GM23338 (cell line): ENCODE results near the gene INPPL1. TPM values are rescaled to one million over a fixed set of nuclear protein-coding genes. Genes with fewer than 3 reads are reported as not detected.

Source experiments
- ATAC-seq: fragments of 200-7000 bp; cut with Tn5 transposase; 3 replicates; pipeline ENCODE4 v1.9.1; 2020
- DNase-seq: peaks from one replicate; pipeline ENCODE4 v3.0.0-alpha.2; 2015; ENCODE audit warnings: low spot score
- H2AFZ ChIP-seq: fragments of 200-600 bp; sonication (generic); 2 replicates; pipeline ENCODE4 v1.8.0; 2016; ENCODE audit warnings: antibody characterized with exemption, mild to moderate bottlenecking, moderate library complexity
- H3F3A ChIP-seq: fragments of 200-600 bp; sonication (generic); replicated peaks from 2 replicates; pipeline ENCODE4 v1.8.0; 2017; ENCODE audit warnings: antibody characterized with exemption, mixed run types, low read depth
- H3K27ac ChIP-seq: fragments of 200-600 bp; sonication (generic); 2 replicates; pipeline ENCODE4 v1.6.1; 2016; ENCODE audit warnings: low read depth
- H3K27me3 ChIP-seq: fragments of 200-600 bp; sonication (generic); 2 replicates; pipeline ENCODE4 v1.8.0; 2016; ENCODE audit warnings: mild to moderate bottlenecking, mixed run types, moderate library complexity; ENCODE audit not compliant: insufficient read depth
- H3K36me3 ChIP-seq: fragments of 200-600 bp; sonication (generic); 2 replicates; pipeline ENCODE4 v1.8.0; 2016; ENCODE audit warnings: mild to moderate bottlenecking; ENCODE audit not compliant: insufficient read depth
- H3K4me1 ChIP-seq: fragments of 200-600 bp; sonication (generic); 2 replicates; pipeline ENCODE4 v1.8.0; 2016; ENCODE audit warnings: mild to moderate bottlenecking, moderate library complexity; ENCODE audit not compliant: insufficient read depth
- H3K4me2 ChIP-seq: fragments of 200-600 bp; sonication (generic); 2 replicates; pipeline ENCODE4 v1.7.1; 2017; ENCODE audit warnings: mixed run types
- H3K4me3 ChIP-seq: fragments of 200-600 bp; sonication (generic); 2 replicates; pipeline ENCODE4 v1.6.1; 2016; ENCODE audit warnings: mixed run types
- H3K79me2 ChIP-seq: fragments of 200-600 bp; sonication (generic); replicated peaks from 2 replicates; pipeline ENCODE4 v1.8.0; 2017; ENCODE audit warnings: mild to moderate bottlenecking; ENCODE audit not compliant: insufficient read depth
- H3K9me2 ChIP-seq: fragments of 200-600 bp; sonication (generic); 2 replicates; pipeline ENCODE4 v1.8.0; 2017; ENCODE audit not compliant: insufficient read depth
- H4K20me1 ChIP-seq: fragments of 200-600 bp; sonication (generic); replicated peaks from 2 replicates; pipeline ENCODE4 v1.8.0; 2017; ENCODE audit warnings: mild to moderate bottlenecking; ENCODE audit not compliant: insufficient read depth
- H3K27ac Mint-ChIP-seq: 2 replicates; pipeline ENCODE4 v1.8.0; 2020; ENCODE audit warnings: inconsistent platforms, mild to moderate bottlenecking, moderate library complexity, mixed read lengths
- H3K27me3 Mint-ChIP-seq: 3 replicates; pipeline ENCODE4 v1.8.0; 2022; ENCODE audit warnings: low read depth, mild to moderate bottlenecking, moderate library complexity, mixed read lengths, inconsistent platforms; ENCODE audit not compliant: insufficient read depth, poor library complexity
- H3K36me3 Mint-ChIP-seq: 3 replicates; pipeline ENCODE4 v1.8.0; 2021; ENCODE audit warnings: low read depth, mild to moderate bottlenecking, inconsistent platforms, moderate library complexity, mixed read lengths
- H3K4me1 Mint-ChIP-seq: 3 replicates; pipeline ENCODE4 v1.8.0; 2020; ENCODE audit warnings: mild to moderate bottlenecking, inconsistent platforms, mixed read lengths
- H3K4me3 Mint-ChIP-seq: 3 replicates; pipeline ENCODE4 v1.8.0; 2021; ENCODE audit warnings: moderate library complexity, mild to moderate bottlenecking, inconsistent platforms, mixed read lengths
- H3K9me3 Mint-ChIP-seq: 3 replicates; pipeline ENCODE4 v1.8.0; 2020; ENCODE audit warnings: moderate library complexity, mild to moderate bottlenecking, inconsistent platforms, mixed read lengths
- CTCF ChIP-seq, 2 experiments: fragments of 200-600 bp in 1 of 2; sonication (generic) in 1 of 2; conservative IDR thresholded peaks; 2 replicates each; pipeline versions ENCODE4 v1.5.1 to v1.6.1; 2016 to 2017; ENCODE audit warnings: antibody characterized with exemption in 2 of 2, low read depth in 2 of 2, mild to moderate bottlenecking in 2 of 2, moderate library complexity in 1 of 2
- EZH2 ChIP-seq: fragments of 200-600 bp; sonication (generic); IDR thresholded peaks from one replicate; pipeline ENCODE4 v1.8.0; 2017; ENCODE audit warnings: antibody characterized with exemption, mild to moderate bottlenecking, low read depth; ENCODE audit not compliant: unreplicated experiment
- JUNB ChIP-seq: IDR thresholded peaks from one replicate; pipeline ENCODE4 v1.6.1; 2016; ENCODE audit warnings: antibody characterized with exemption; ENCODE audit not compliant: unreplicated experiment
- NANOG ChIP-seq: IDR thresholded peaks from 2 replicates; pipeline ENCODE4 v1.6.1; 2016; ENCODE audit warnings: antibody characterized with exemption, borderline replicate concordance
- ZNF114 ChIP-seq: fragments of 250-450 bp; sonication (Bioruptor Pico); IDR thresholded peaks from 2 replicates; pipeline ENCODE4 v1.5.0; 2020; ENCODE audit warnings: mild to moderate bottlenecking, moderate library complexity
- ZNF462 ChIP-seq: fragments of 250-450 bp; sonication (Bioruptor Pico); IDR thresholded peaks from 2 replicates; pipeline ENCODE4 v1.5.0; 2020; ENCODE audit warnings: mild to moderate bottlenecking, moderate library complexity
- polyA plus RNA-seq: library from polyadenylated mRNA; unstranded; fragments of >200 nt; fragmentation: Nextera tagmentation; extraction: Ambion mirVana; gene quantifications from 2 replicates; pipeline ENCODE4 v1.2.1, GENCODE V29; 2016
- total RNA-seq: library from RNA; depleted of rRNA; stranded (reverse); fragments of >200 nt; shearing (Covaris generic); gene quantifications from 2 replicates; pipeline ENCODE4 v1.2.3, GENCODE V29; 2014
- TF ChIP-seq, protein P1 (sequence below): IDR thresholded peaks from 2 replicates; pipeline ENCODE4 v1.6.1; 2016; ENCODE audit warnings: antibody characterized with exemption
- TF ChIP-seq, protein P2 (sequence below): IDR thresholded peaks from one replicate; pipeline ENCODE4 v1.6.1; 2018; ENCODE audit warnings: antibody characterized with exemption; ENCODE audit not compliant: unreplicated experiment

The INPPL1 gene
- total and polyA plus RNA-seq, 2 experiments from 2014 or later = 21.5 to 54.7 TPM

- TF ChIP-seq, protein P1, sequence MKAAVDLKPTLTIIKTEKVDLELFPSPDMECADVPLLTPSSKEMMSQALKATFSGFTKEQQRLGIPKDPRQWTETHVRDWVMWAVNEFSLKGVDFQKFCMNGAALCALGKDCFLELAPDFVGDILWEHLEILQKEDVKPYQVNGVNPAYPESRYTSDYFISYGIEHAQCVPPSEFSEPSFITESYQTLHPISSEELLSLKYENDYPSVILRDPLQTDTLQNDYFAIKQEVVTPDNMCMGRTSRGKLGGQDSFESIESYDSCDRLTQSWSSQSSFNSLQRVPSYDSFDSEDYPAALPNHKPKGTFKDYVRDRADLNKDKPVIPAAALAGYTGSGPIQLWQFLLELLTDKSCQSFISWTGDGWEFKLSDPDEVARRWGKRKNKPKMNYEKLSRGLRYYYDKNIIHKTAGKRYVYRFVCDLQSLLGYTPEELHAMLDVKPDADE = no peak
- TF ChIP-seq JUNB = no peak
- TF ChIP-seq CTCF (conservative IDR thresholded peaks at IDR 0.05; ENCODE audit: low read depth in 2 of 2) = no peak
- TF ChIP-seq NANOG = no peak
- TF ChIP-seq, protein P2, sequence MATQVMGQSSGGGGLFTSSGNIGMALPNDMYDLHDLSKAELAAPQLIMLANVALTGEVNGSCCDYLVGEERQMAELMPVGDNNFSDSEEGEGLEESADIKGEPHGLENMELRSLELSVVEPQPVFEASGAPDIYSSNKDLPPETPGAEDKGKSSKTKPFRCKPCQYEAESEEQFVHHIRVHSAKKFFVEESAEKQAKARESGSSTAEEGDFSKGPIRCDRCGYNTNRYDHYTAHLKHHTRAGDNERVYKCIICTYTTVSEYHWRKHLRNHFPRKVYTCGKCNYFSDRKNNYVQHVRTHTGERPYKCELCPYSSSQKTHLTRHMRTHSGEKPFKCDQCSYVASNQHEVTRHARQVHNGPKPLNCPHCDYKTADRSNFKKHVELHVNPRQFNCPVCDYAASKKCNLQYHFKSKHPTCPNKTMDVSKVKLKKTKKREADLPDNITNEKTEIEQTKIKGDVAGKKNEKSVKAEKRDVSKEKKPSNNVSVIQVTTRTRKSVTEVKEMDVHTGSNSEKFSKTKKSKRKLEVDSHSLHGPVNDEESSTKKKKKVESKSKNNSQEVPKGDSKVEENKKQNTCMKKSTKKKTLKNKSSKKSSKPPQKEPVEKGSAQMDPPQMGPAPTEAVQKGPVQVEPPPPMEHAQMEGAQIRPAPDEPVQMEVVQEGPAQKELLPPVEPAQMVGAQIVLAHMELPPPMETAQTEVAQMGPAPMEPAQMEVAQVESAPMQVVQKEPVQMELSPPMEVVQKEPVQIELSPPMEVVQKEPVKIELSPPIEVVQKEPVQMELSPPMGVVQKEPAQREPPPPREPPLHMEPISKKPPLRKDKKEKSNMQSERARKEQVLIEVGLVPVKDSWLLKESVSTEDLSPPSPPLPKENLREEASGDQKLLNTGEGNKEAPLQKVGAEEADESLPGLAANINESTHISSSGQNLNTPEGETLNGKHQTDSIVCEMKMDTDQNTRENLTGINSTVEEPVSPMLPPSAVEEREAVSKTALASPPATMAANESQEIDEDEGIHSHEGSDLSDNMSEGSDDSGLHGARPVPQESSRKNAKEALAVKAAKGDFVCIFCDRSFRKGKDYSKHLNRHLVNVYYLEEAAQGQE = no peak
These were observed 7.9 kb upstream of the INPPL1 start, which contains the start of gene FOLR2 (continued) for GRCh38 chr11:72216638-72217037.

- DNase-seq = no peak
- Mint-ChIP-seq H3K36me3 (no peaks in the 10 kb centered on the region; the same call in 2 of the 3 replicates), H3K27me3 (peaks cover 14% of the 10 kb centered on the region), H3K27ac (no peak overlapping the region), H3K4me1 (peaks cover 8% of the 10 kb centered on the region), H3K4me3 (no peak overlapping the region), H3K9me3 (no peaks in the 10 kb centered on the region)
- H3F3A ChIP-seq = peaks cover 2% of the 10 kb centered on the region; the same call in 1 of the 2 replicates
- H3K4me2 ChIP-seq = no peak overlapping the region
- no peak overlapping the region for H3K27ac ChIP-seq
- H3K9me2 ChIP-seq = no peaks in the 10 kb centered on the region
- ATAC-seq = no peak
- H3K4me3 ChIP-seq = no peak overlapping the region
- H3K27me3 ChIP-seq = 0 out of 2 replicates have a peak, but pooled peaks cover 6% of the 10 kb centered on the region
- H3K36me3 ChIP-seq = no peaks in the 10 kb centered on the region
- H3K79me2 ChIP-seq = no peaks in the 10 kb centered on the region
- peaks cover 11% of the 10 kb centered on the region; the same call in 1 of the 2 replicates for H3K4me1 ChIP-seq
- no peaks in the 10 kb centered on the region for H4K20me1 ChIP-seq
- H2AFZ ChIP-seq = no peak overlapping the region
- no peak for TF ChIP-seq EZH2
- no peak for TF ChIP-seq ZNF114 (CRISPR knock-in tag)
- TF ChIP-seq, protein P2 = no peak
- no peak for TF ChIP-seq ZNF462
These were observed 6.7 kb upstream of the INPPL1 start for GRCh38 chr11:72217841-72218240.
